Keratinocyte (primary cell): ENCODE measurements around the gene CHST12. TPM values are rescaled to one million over a fixed set of nuclear protein-coding genes. Genes with fewer than 3 reads are reported as not detected.

ENCODE experiments used
- DNase-seq: peaks from one replicate; pipeline ENCODE4 v3.0.0-alpha.2; 2011; ENCODE audit warnings: low read depth, missing footprints, low spot score
- FAIRE-seq: peaks from 2 replicates; lab custom pipeline; 2011; peaks lifted over from hg19 to GRCh38; lab: Jason Lieb, UNC
- H2AFZ ChIP-seq: 2 replicates; pipeline ENCODE4 v1.6.0; 2012; ENCODE audit warnings: low read length, control low read depth, inconsistent platforms; ENCODE audit not compliant: control insufficient read depth
- H3K27ac ChIP-seq: 2 replicates; pipeline ENCODE4 v1.5.1; 2011; ENCODE audit warnings: low read length; ENCODE audit not compliant: control insufficient read depth, insufficient read depth
- H3K27me3 ChIP-seq: 3 replicates; pipeline ENCODE4 v1.6.0; 2011; ENCODE audit warnings: low read length; ENCODE audit not compliant: control insufficient read depth, insufficient read depth; ENCODE audit errors: extremely low read depth
- H3K36me3 ChIP-seq, 2 experiments: 2 replicates in 1 of 2; 3 replicates in 1 of 2; pipeline ENCODE4 v1.5.1; 2011; ENCODE audit warnings: low read length in 2 of 2, mild to moderate bottlenecking in 1 of 2; ENCODE audit not compliant: control insufficient read depth in 2 of 2, insufficient read depth in 2 of 2; ENCODE audit errors: extremely low read depth in 1 of 2
- H3K4me1 ChIP-seq: 3 replicates; pipeline ENCODE4 v1.5.1; 2011; ENCODE audit warnings: low read length; ENCODE audit not compliant: control insufficient read depth, insufficient read depth; ENCODE audit errors: extremely low read depth
- H3K4me2 ChIP-seq: 3 replicates; pipeline ENCODE4 v1.6.0; 2011; ENCODE audit warnings: low read depth, low read length; ENCODE audit not compliant: control insufficient read depth, insufficient read depth; ENCODE audit errors: extremely low read depth
- H3K4me3 ChIP-seq, 3 experiments: fragments of 200-600 bp in 1 of 3; sonication (generic) in 1 of 3; 2 replicates in 2 of 3; 3 replicates in 1 of 3; pipeline ENCODE4 v1.5.1; 2011 to 2016; ENCODE audit warnings: low read length in 3 of 3, mild to moderate bottlenecking in 3 of 3, control low read depth in 2 of 3, inconsistent platforms in 1 of 3, low read depth in 1 of 3, mixed read lengths in 1 of 3, mixed run types in 1 of 3, moderate library complexity in 1 of 3; ENCODE audit not compliant: control insufficient read depth in 2 of 3, insufficient read depth in 2 of 3; ENCODE audit errors: extremely low read depth in 1 of 3
- H3K79me2 ChIP-seq: 2 replicates; pipeline ENCODE4 v1.6.0; 2012; ENCODE audit warnings: low read length; ENCODE audit not compliant: control insufficient read depth, insufficient read depth
- H3K9ac ChIP-seq: 3 replicates; pipeline ENCODE4 v1.6.0; 2011; ENCODE audit warnings: low read length; ENCODE audit not compliant: control insufficient read depth, insufficient read depth; ENCODE audit errors: extremely low read depth
- H3K9me1 ChIP-seq: 3 replicates; pipeline ENCODE4 v1.6.0; 2011; ENCODE audit warnings: low read length; ENCODE audit not compliant: control insufficient read depth, insufficient read depth; ENCODE audit errors: extremely low read depth
- H3K9me3 ChIP-seq: 2 replicates; pipeline ENCODE4 v1.5.1; 2012; ENCODE audit warnings: low read depth, low read length; ENCODE audit not compliant: control insufficient read depth
- H4K20me1 ChIP-seq: 3 replicates; pipeline ENCODE4 v1.6.0; 2011; ENCODE audit warnings: low read length; ENCODE audit not compliant: control insufficient read depth, insufficient read depth; ENCODE audit errors: extremely low read depth
- CTCF ChIP-seq, 3 experiments: IDR thresholded peaks in 1 of 3; conservative IDR thresholded peaks in 1 of 3; optimal IDR thresholded peaks in 1 of 3; 2 replicates in 2 of 3; 3 replicates in 1 of 3; pipeline versions ENCODE3 to v1.5.1; 2011; ENCODE audit warnings: low read length in 3 of 3, mild to moderate bottlenecking in 3 of 3, moderate library complexity in 2 of 3, control low read depth in 1 of 3, inconsistent platforms in 1 of 3; ENCODE audit not compliant: insufficient read depth in 2 of 3; ENCODE audit errors: extremely low read depth in 1 of 3
- EZH2 ChIP-seq: IDR thresholded peaks from one replicate; pipeline ENCODE4 v1.6.1; 2012; ENCODE audit warnings: inconsistent platforms, mild to moderate bottlenecking, low read length, moderate library complexity
- dilution Hi-C: fragments of 300-500 bp; cut with MboI; formaldehyde crosslinking; loops from one replicate; pipeline ENCODE4 v1.7.0; 2020; ENCODE audit warnings: low sequenced_read_pairs; ENCODE audit not compliant: extremely low pct_ligation_motif_present
- polyA plus RNA-seq, 5 experiments: library from polyadenylated mRNA; depleted of rRNA in 3 of 5; stranded (reverse) in 3 of 5; stranded (forward) in 1 of 5; unstranded in 1 of 5; fragments of >200 nt; gene quantifications; 1 replicate in 1 of 5; 2 replicates in 3 of 5; 3 replicates in 1 of 5; pipeline versions ENCODE4 v1.2.1 to v1.2.3, GENCODE V29; 2011 to 2012; ENCODE audit warnings: missing spikeins in 2 of 5, low read depth in 1 of 5, low replicate concordance in 1 of 5

The CHST12 gene
- polyA plus RNA-seq, 1 donor (not counting 4 experiments of a cell fraction or from before 2014, with no cell fraction given), result 5.0 TPM

DNA sequence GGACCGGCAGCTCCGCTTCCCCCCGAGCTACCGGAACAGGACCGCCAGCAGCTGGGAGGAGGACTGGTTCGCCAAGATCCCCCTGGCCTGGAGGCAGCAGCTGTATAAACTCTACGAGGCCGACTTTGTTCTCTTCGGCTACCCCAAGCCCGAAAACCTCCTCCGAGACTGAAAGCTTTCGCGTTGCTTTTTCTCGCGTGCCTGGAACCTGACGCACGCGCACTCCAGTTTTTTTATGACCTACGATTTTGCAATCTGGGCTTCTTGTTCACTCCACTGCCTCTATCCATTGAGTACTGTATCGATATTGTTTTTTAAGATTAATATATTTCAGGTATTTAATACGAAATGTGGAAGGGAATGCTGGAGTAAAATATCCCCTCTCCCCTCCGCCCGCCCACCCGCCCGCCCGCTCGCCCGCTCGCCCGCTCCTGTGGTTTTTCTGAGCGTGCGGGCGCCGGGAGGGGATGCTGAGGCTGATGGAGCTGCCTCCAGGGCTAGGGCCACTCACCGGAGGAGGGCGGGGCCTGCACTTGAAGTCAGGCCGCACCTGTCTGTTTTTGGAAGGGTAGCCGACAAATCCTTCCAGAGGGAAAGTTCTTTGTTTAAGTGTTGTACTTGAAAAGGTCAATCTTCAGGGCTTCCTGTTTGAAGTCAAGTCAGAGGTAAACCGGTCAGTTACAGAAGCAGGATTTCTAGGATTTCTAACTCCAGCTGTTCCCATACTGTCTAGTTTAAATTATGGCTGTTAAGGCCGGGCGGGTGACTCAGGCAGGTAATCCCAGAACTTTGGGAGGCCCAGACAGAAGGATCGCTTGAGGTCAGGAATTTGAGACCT, 30.5 kb downstream of the CHST12 start:
- dilution Hi-C loops, result no loop called here
- H3K4me2 ChIP-seq, result no peak overlapping the region

DNA sequence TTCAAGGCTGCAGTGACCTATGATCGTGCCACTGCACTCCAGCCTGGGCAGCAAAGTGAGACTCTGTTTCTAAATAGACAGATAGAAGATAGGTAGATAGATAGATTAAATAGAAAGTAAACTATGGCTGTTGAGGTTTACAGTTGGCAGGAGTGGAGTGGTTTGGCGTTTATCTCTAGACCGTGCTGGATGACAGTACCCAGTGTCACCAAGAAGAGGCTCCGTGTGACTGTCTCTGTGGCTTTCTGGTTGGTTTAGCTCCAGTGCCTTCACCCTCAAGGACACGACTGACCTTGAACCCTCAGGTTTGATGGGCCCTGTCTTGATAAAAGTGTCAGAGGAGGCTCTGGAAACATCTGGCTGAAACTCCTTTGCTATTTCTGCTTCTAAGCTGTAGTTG, 31.7 kb downstream of the CHST12 start:
- TF ChIP-seq EZH2 (no peak), CTCF (optimal IDR thresholded peaks at IDR 0.05 in 1 of 3, IDR thresholded peaks at IDR 0.05 in 1 of 3, conservative IDR thresholded peaks at IDR 0.05 in 1 of 3; ENCODE audit: extremely low read depth in 1 of 3, insufficient read depth in 2 of 3, low read length in 3 of 3) (no peak)

More for the DNA sequence above, 30.5 kb downstream of the CHST12 start:
- TF ChIP-seq CTCF (optimal IDR thresholded peaks at IDR 0.05 in 1 of 3, IDR thresholded peaks at IDR 0.05 in 1 of 3, conservative IDR thresholded peaks at IDR 0.05 in 1 of 3; ENCODE audit: extremely low read depth in 1 of 3, insufficient read depth in 2 of 3, low read length in 3 of 3) (no peak), EZH2 (no peak)
- H2AFZ ChIP-seq, result no peak overlapping the region
- no peak overlapping the region for H3K9ac ChIP-seq
- no peaks in the 10 kb centered on the region for H3K9me1 ChIP-seq
- H3K36me3 ChIP-seq, result peaks cover 0 to 5% of the 10 kb centered on the region in 2 experiments
- DNase-seq, result no peak
- H3K4me1 ChIP-seq, result peaks cover 17% of the 10 kb centered on the region
- H3K4me3 ChIP-seq, result no peak overlapping the region
- no peak for FAIRE-seq
- H3K27ac ChIP-seq, result no peak overlapping the region
- H3K79me2 ChIP-seq, result no peaks in the 10 kb centered on the region
- H3K27me3 ChIP-seq, result no peaks in the 10 kb centered on the region
- H3K9me3 ChIP-seq, result no peaks in the 10 kb centered on the region
- H4K20me1 ChIP-seq, result no peaks in the 10 kb centered on the region

More for the DNA sequence above, 31.7 kb downstream of the CHST12 start:
- Histone ChIP-seq H3K4me1 (peaks cover 22% of the 10 kb centered on the region), H4K20me1 (no peaks in the 10 kb centered on the region), H3K27ac (no peak overlapping the region), H2AFZ (no peak overlapping the region), H3K36me3 (peaks cover 0 to 5% of the 10 kb centered on the region in 2 experiments), H3K9ac (no peak overlapping the region), H3K9me1 (no peaks in the 10 kb centered on the region), H3K4me3 (no peak overlapping the region), H3K9me3 (no peaks in the 10 kb centered on the region), H3K27me3 (no peaks in the 10 kb centered on the region), H3K79me2 (no peaks in the 10 kb centered on the region), H3K4me2 (no peak overlapping the region)
- DNase-seq (no peak), FAIRE-seq (no peak)
- dilution Hi-C loops, result no loop called here
